Thoracic aorta (tissue), 2 donors: Measurements from ENCODE around the gene C1QTNF9B. TPM values are rescaled to one million over a fixed set of nuclear protein-coding genes. Genes with fewer than 3 reads are reported as not detected.

Source experiments
- ATAC-seq: fragments of 150-250 bp; one replicate; pipeline ENCODE4 v1.8.0; 2017; ENCODE audit warnings: low read depth; ENCODE audit not compliant: insufficient number of reproducible peaks, low FRiP score
- DNase-seq: peaks from one replicate; pipeline ENCODE4 v3.0.0-alpha.2; 2020; ENCODE audit warnings: low spot score
- H3K27ac ChIP-seq, 2 donors: fragments of 200-600 bp; sonication (generic); 1 replicate in 1 of 2; 2 replicates in 1 of 2; pipeline ENCODE4 v1.5.1; 2016; ENCODE audit warnings: mild to moderate bottlenecking in 2 of 2, moderate library complexity in 2 of 2
- H3K27me3 ChIP-seq: fragments of 200-600 bp; sonication (generic); replicated peaks from 2 replicates; pipeline ENCODE4 v1.6.0; 2016; ENCODE audit warnings: mild to moderate bottlenecking; ENCODE audit not compliant: insufficient read depth
- H3K36me3 ChIP-seq: fragments of 200-600 bp; sonication (generic); one replicate; pipeline ENCODE4 v1.5.1; 2016
- H3K4me1 ChIP-seq, 2 donors: fragments of 200-600 bp; sonication (generic); 1 replicate in 1 of 2; 2 replicates in 1 of 2; pipeline versions ENCODE4 v1.5.1 to v1.6.0; 2016; ENCODE audit warnings: low read depth in 2 of 2, mild to moderate bottlenecking in 1 of 2; ENCODE audit not compliant: control insufficient read depth in 1 of 2
- H3K4me3 ChIP-seq: fragments of 200-600 bp; sonication (generic); 2 replicates; pipeline ENCODE4 v1.5.1; 2016; ENCODE audit warnings: mild to moderate bottlenecking
- H3K9me3 ChIP-seq: fragments of 200-600 bp; sonication (generic); 2 replicates; pipeline ENCODE4 v1.5.1; 2016
- CTCF ChIP-seq: fragments of 200-600 bp; sonication (generic); IDR thresholded peaks from one replicate; pipeline ENCODE4 v1.5.1; 2019; ENCODE audit warnings: antibody characterized with exemption
- total RNA-seq, 2 donors: library from RNA; depleted of rRNA; stranded (reverse); fragments of >200 nt; gene quantifications; one replicate each; pipeline versions ENCODE4 v1.1.0 to v1.2.3, GENCODE V29; 2016

The C1QTNF9B gene
- total RNA-seq, 2 donors from 2014 or later: not detected

- no peak for ATAC-seq
- H3K4me1 ChIP-seq: no peaks in the 10 kb centered on the region
- H3K4me3 ChIP-seq: no peak overlapping the region
- H3K36me3 ChIP-seq: peaks cover 4% of the 10 kb centered on the region
- H3K9me3 ChIP-seq: no peaks in the 10 kb centered on the region
- no peaks in the 10 kb centered on the region for H3K27me3 ChIP-seq
- no peak for TF ChIP-seq CTCF
- DNase-seq: no peak
- no peak overlapping the region for H3K27ac ChIP-seq
These were observed 53.2 kb downstream of the C1QTNF9B start for GRCh38 chr13:23844132-23844531.

- H3K4me1 ChIP-seq: no peaks in the 10 kb centered on the region
- ATAC-seq (no peak), DNase-seq (no peak)
- peaks cover 4% of the 10 kb centered on the region for H3K36me3 ChIP-seq
- no peaks in the 10 kb centered on the region for H3K9me3 ChIP-seq
- no peak for TF ChIP-seq CTCF
- H3K27ac ChIP-seq: no peak overlapping the region
- H3K27me3 ChIP-seq: no peaks in the 10 kb centered on the region
- no peak overlapping the region for H3K4me3 ChIP-seq
These were observed 53.9 kb downstream of the C1QTNF9B start for GRCh38 chr13:23843436-23843835.

GRCh38 chr13:23842406-23842805 is 54.9 kb downstream of the C1QTNF9B start:
- ATAC-seq: no peak
- Histone ChIP-seq H3K36me3 (peaks cover 4% of the 10 kb centered on the region), H3K4me1 (no peaks in the 10 kb centered on the region), H3K27ac (no peak overlapping the region), H3K27me3 (no peaks in the 10 kb centered on the region), H3K9me3 (no peaks in the 10 kb centered on the region), H3K4me3 (no peak overlapping the region)
- no peak for DNase-seq
- TF ChIP-seq CTCF: no peak

Other genes with a start within 250 kb of the C1QTNF9B start
- 10 to 100 TPM; 11.6 to 12.0 TPM for gene MIPEP, start 8.1 kb downstream of the C1QTNF9B start, total RNA-seq